Femur (tissue), 1 donor: ENCODE measurements around the gene UGT8.
"Not testable (repeated sequence)": the region's sequence is repeated elsewhere in the genome, so short reads cannot be mapped to it uniquely, and the experiment has no call there.

ENCODE experiments used
- DNase-seq: peaks from one replicate; pipeline ENCODE4 v3.0.0-alpha.2; 2017

UGT8 gene

GRCh38 chr4:114598191-114599121, at the start of gene UGT8:
TSS of gene UGT8 (plus strand) at chr4:114598807. CDS start at chr4:114622881, 24,074 bp downstream.
- peak; percentile 29 for DNase-seq

- no peak for DNase-seq
Observed at GRCh38 chr4:114549638-114550037, 49.0 kb upstream of the UGT8 start.

GRCh38 chr4:114558446-114559020, 40.1 kb upstream of the UGT8 start:
- no peak for DNase-seq

- no peak for DNase-seq
Observed at GRCh38 chr4:114561590-114561989, 37.0 kb upstream of the UGT8 start.

GRCh38 chr4:114562176-114562904, 36.3 kb upstream of the UGT8 start:
- no peak for DNase-seq

- DNase-seq, result no peak
Observed at GRCh38 chr4:114563536-114564315, 34.9 kb upstream of the UGT8 start.

- DNase-seq, result no peak
Observed at GRCh38 chr4:114577386-114577785, 21.2 kb upstream of the UGT8 start.

- no peak for DNase-seq
Observed at GRCh38 chr4:114582621-114583020, 16.0 kb upstream of the UGT8 start.

GRCh38 chr4:114588305-114588704, 10.3 kb upstream of the UGT8 start:
- no peak for DNase-seq

GRCh38 chr4:114590360-114590759, 8.2 kb upstream of the UGT8 start:
- DNase-seq, result not testable (repeated sequence)

GRCh38 chr4:114593526-114593925, 5.1 kb upstream of the UGT8 start:
- no peak for DNase-seq

- DNase-seq, result no peak
Observed at GRCh38 chr4:114595207-114595606, 3.4 kb upstream of the UGT8 start.

- no peak for DNase-seq
Observed at GRCh38 chr4:114595921-114596320, 2.7 kb upstream of the UGT8 start.

- no peak for DNase-seq
Observed at GRCh38 chr4:114597410-114598115, 1.0 kb upstream of the UGT8 start.

GRCh38 chr4:114599231-114599902, 760 bp downstream of the UGT8 start:
- peak; percentile 27 for DNase-seq

GRCh38 chr4:114599903-114600552, 1.4 kb downstream of the UGT8 start:
- DNase-seq, result no peak

- no peak for DNase-seq
Observed at GRCh38 chr4:114600672-114601071, 2.1 kb downstream of the UGT8 start.

- DNase-seq, result no peak
Observed at GRCh38 chr4:114601304-114602052, 2.9 kb downstream of the UGT8 start.

GRCh38 chr4:114603497-114603896, 4.9 kb downstream of the UGT8 start:
- no peak for DNase-seq

- DNase-seq, result no peak
Observed at GRCh38 chr4:114606245-114606644, 7.6 kb downstream of the UGT8 start.
